Renal cortical epithelial cell (primary cell): ENCODE data around the gene P2RY8. TPM values are rescaled to one million over a fixed set of nuclear protein-coding genes. Genes with fewer than 3 reads are reported as not detected.
A peak's percentile ranks its signal among the peaks of the same experiment; 100 is the strongest.
"Not testable (repeated sequence)": the region's sequence is repeated elsewhere in the genome, so short reads cannot be mapped to it uniquely, and the experiment has no call there.

Source experiments
- DNase-seq: peaks from one replicate; pipeline ENCODE4 v3.0.0-alpha.2; 2011; ENCODE audit warnings: low read depth
- total RNA-seq: library from RNA; depleted of rRNA; stranded (reverse); fragments of >200 nt; gene quantifications from 2 replicates; pipeline ENCODE4 v1.2.3, GENCODE V29; 2014

Gene P2RY8
- total RNA-seq, 1 donor from 2014 or later: under 0.01 TPM

- DNase-seq: no peak
Observed at GRCh38 chrX:1486177-1486576, 50.8 kb downstream of the P2RY8 start.

GRCh38 chrX:1485033-1485432, 52.0 kb downstream of the P2RY8 start:
- no peak for DNase-seq

- DNase-seq: no peak
Observed at GRCh38 chrX:1484638-1485019, 52.4 kb downstream of the P2RY8 start.

- DNase-seq: no peak
Observed at GRCh38 chrX:1483843-1484637, 52.9 kb downstream of the P2RY8 start.

GRCh38 chrX:1482530-1482928, 54.5 kb downstream of the P2RY8 start:
- not testable (repeated sequence) for DNase-seq

- DNase-seq: peak; percentile 68
Observed at GRCh38 chrX:1481636-1482529, 55.1 kb downstream of the P2RY8 start.

GRCh38 chrX:1480082-1480785, 56.8 kb downstream of the P2RY8 start:
- DNase-seq: no peak

- DNase-seq: no peak
Observed at GRCh38 chrX:1477801-1478458, 59.1 kb downstream of the P2RY8 start.

GRCh38 chrX:1477229-1477628, 59.8 kb downstream of the P2RY8 start:
- no peak for DNase-seq

- no peak for DNase-seq
Observed at GRCh38 chrX:1476682-1477081, 60.3 kb downstream of the P2RY8 start.

- no peak for DNase-seq
Observed at GRCh38 chrX:1475881-1476280, 61.1 kb downstream of the P2RY8 start.

- no peak for DNase-seq
Observed at GRCh38 chrX:1475481-1475880, 61.5 kb downstream of the P2RY8 start.

GRCh38 chrX:1474593-1474992, 62.4 kb downstream of the P2RY8 start:
- not testable (repeated sequence) for DNase-seq

- no peak for DNase-seq
Observed at GRCh38 chrX:1472975-1473374, 64.0 kb downstream of the P2RY8 start.

- peak; percentile 44 for DNase-seq
Observed at GRCh38 chrX:1468250-1468772, 68.7 kb downstream of the P2RY8 start.

GRCh38 chrX:1466971-1467561, 69.9 kb downstream of the P2RY8 start:
- DNase-seq: no peak

GRCh38 chrX:1466232-1466661, 70.7 kb downstream of the P2RY8 start:
- no peak for DNase-seq

- no peak for DNase-seq
Observed at GRCh38 chrX:1465286-1466231, 71.4 kb downstream of the P2RY8 start.

- no peak for DNase-seq
Observed at GRCh38 chrX:1464971-1465285, 72.1 kb downstream of the P2RY8 start.
